Measurements from ENCODE around the gene CCDC102B. TPM values are rescaled to one million over a fixed set of nuclear protein-coding genes. Genes with fewer than 3 reads are reported as not detected.

CCDC102B gene
- total RNA-seq, 2 experiments from 2014 or later = 1.4 to 2.1 TPM

DNA sequence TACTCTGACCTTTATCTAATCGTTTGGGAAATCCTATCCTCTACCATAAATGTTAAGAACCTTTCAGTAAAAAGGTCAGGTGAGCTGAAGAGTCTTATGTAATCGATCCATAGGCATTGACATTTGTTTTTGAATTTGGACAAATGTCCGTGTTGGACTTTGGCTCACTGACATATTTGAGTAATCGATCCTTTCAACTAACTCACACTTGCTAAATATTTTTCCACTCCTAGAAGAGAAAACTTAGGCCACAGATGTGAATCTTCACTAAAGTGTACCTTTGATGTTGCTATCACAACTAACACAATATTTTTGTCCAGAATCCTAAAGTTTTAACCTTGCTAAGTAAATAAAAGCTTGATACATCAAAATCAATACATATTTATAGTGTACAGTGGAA, 89.5 kb downstream of the CCDC102B start:
- H3K9me3 Mint-ChIP-seq (ENCODE audit: low read depth) = no peaks in the 10 kb centered on the region
- DNase-seq (no peak), ATAC-seq (no peak)
- no peaks in the 10 kb centered on the region for H3K4me1 Mint-ChIP-seq
- no peaks in the 10 kb centered on the region for H3K27me3 Mint-ChIP-seq
- H3K36me3 Mint-ChIP-seq = no peaks in the 10 kb centered on the region
- CTCF ChIA-PET = no interaction called here
- no peak overlapping the region for H3K27ac Mint-ChIP-seq
- no peak overlapping the region for H3K4me3 Mint-ChIP-seq

DNA sequence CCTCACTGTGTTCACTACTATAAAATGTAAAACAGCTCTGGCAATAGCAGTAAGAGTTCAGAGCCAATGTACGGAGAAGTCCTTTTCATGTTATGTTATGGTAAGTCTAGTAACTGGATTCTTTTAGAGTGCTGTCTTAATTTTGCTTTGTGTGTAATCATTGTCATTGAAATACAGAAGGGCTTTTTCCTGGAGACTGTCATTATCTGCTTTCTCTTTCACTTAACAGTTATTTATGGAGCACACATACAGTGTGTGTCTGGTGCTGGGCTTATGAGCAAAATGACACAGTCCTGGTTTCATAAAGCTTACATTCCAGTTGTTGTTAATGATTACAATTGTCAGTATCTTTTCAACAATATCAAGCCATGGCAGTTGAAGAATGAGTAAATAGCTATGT, 95.5 kb downstream of the CCDC102B start:
- Mint-ChIP-seq H3K9me3 (ENCODE audit: low read depth) (no peaks in the 10 kb centered on the region), H3K4me1 (no peaks in the 10 kb centered on the region), H3K36me3 (no peaks in the 10 kb centered on the region), H3K27me3 (no peaks in the 10 kb centered on the region), H3K27ac (no peak overlapping the region), H3K4me3 (no peak overlapping the region)
- DNase-seq (no peak), ATAC-seq (no peak)
- CTCF ChIA-PET = no interaction called here

DNA sequence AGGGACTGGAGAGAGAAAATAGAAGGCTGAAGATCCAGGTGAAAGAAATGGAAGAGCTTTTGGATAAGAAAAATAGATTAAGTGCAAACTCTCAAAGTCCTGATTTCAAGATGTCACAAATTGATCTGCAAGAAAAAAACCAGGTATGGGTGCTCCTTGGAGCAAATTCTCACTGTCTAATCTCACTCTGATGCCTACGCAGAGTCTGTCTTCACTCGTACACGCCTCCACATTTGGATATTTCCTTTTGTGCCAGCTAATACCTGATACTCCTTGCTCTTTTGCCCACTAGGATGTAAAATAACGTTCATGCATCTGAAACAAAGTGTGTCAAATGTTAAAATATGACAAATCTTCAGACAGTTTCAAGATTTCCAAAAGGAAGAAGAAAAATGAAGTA, 99.4 kb downstream of the CCDC102B start:
- H3K4me1 Mint-ChIP-seq = no peaks in the 10 kb centered on the region
- no peak for ATAC-seq
- H3K9me3 Mint-ChIP-seq (ENCODE audit: low read depth) = no peaks in the 10 kb centered on the region
- no peaks in the 10 kb centered on the region for H3K36me3 Mint-ChIP-seq
- no peak overlapping the region for H3K27ac Mint-ChIP-seq
- H3K4me3 Mint-ChIP-seq = no peak overlapping the region
- no peaks in the 10 kb centered on the region for H3K27me3 Mint-ChIP-seq
- DNase-seq = no peak
- CTCF ChIA-PET = no interaction called here

DNA sequence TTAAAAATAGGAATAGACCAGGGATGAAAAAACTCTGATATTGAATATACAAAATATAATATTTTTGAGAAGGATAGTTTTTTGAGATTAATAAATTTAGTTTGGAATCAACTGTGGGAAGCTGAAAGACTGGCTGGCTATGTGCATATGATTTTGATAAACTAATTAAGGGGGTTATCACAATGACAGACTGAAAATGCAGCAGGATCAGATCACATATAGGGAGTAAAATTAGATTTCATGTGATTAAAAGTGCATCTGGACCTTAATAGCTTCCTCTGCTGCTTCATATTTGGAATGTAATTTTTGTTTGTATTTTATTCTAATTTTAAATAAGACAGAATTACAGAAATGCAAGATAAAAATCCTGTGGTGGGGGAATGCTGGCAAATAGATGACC, 111.7 kb downstream of the CCDC102B start:
- CTCF ChIA-PET = no interaction called here
- Mint-ChIP-seq H3K36me3 (no peaks in the 10 kb centered on the region), H3K27ac (no peak overlapping the region), H3K9me3 (ENCODE audit: low read depth) (no peaks in the 10 kb centered on the region), H3K4me3 (no peak overlapping the region), H3K4me1 (peaks cover 5% of the 10 kb centered on the region), H3K27me3 (no peaks in the 10 kb centered on the region)
- ATAC-seq = no peak
- no peak for DNase-seq

DNA sequence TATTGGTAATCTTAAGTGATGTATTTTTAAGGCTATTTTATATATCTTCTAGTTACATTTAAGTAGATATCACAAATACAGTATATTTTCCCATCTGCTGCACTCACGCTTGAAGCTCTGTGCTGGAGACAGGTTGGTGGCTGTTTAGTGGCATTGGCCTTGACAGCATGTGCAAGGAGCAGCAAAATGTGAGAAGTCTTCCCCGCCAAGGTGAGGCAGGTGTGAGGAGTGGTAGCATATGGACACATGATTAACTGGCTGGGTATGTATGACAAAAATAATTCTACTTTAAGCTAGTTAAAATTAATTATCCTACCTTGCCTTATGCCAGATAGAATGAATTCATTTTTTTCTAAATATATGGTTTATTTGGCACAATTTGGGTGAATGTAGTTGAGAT, 117.2 kb downstream of the CCDC102B start:
- peaks cover 5% of the 10 kb centered on the region for H3K4me1 Mint-ChIP-seq
- H3K4me3 Mint-ChIP-seq = no peak overlapping the region
- H3K27ac Mint-ChIP-seq = no peak overlapping the region
- H3K9me3 Mint-ChIP-seq (ENCODE audit: low read depth) = no peaks in the 10 kb centered on the region
- no peaks in the 10 kb centered on the region for H3K36me3 Mint-ChIP-seq
- CTCF ChIA-PET = no interaction called here
- DNase-seq (no peak), ATAC-seq (no peak)
- no peaks in the 10 kb centered on the region for H3K27me3 Mint-ChIP-seq

DNA sequence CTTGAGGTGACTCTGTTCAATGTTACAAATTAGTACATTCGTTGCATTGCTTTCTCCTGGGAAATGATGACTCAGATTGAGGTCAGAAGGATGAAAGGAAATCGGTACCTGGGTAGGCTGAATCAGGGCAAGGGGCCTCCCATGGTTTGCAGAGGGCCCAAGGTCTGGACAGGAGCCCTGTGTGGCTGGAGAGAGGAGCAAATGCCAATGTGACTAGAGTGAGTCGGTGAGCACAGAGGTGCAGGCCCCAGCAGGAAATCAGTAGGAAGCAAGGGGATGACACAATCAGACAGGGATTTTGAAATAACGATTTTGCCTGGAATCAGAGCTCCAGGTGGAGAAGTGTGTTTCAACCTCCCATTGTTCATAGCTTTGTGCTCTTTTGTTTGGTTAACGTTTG, 118.9 kb downstream of the CCDC102B start:
- Mint-ChIP-seq H3K4me1 (peaks cover 5% of the 10 kb centered on the region), H3K4me3 (no peak overlapping the region), H3K36me3 (no peaks in the 10 kb centered on the region), H3K27ac (no peak overlapping the region), H3K9me3 (ENCODE audit: low read depth) (no peaks in the 10 kb centered on the region), H3K27me3 (no peaks in the 10 kb centered on the region)
- CTCF ChIA-PET = interaction anchor here (0.9 kb wide), 1 partner anchor 17 kb away, joined by 3 read pairs; no protein-coding TSS in a partner anchor
- ATAC-seq (no peak), DNase-seq (no peak)

DNA sequence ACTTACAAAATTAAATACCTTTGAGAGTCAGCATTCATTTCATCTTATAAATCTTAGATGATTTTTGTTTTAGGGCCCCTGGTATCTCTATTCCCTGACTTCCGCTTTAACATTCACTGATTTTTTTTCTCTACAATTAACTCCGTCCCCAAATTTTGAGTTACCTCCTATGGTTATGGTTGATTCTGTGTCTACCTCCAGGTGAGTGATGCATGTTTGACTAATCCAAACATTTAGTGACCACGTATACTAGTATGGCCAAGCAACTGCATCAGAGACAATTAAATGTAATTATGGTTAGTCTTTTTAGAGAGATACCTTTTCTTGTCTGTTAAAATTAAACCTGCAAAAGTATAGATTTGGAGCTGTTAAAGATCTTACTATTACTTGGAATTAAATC, 120.3 kb downstream of the CCDC102B start:
- H3K4me3 Mint-ChIP-seq = no peak overlapping the region
- peaks cover 5% of the 10 kb centered on the region for H3K4me1 Mint-ChIP-seq
- no peak for DNase-seq
- no peak overlapping the region for H3K27ac Mint-ChIP-seq
- H3K9me3 Mint-ChIP-seq (ENCODE audit: low read depth) = no peaks in the 10 kb centered on the region
- no peaks in the 10 kb centered on the region for H3K27me3 Mint-ChIP-seq
- CTCF ChIA-PET = no interaction called here
- no peak for ATAC-seq
- H3K36me3 Mint-ChIP-seq = no peaks in the 10 kb centered on the region

DNA sequence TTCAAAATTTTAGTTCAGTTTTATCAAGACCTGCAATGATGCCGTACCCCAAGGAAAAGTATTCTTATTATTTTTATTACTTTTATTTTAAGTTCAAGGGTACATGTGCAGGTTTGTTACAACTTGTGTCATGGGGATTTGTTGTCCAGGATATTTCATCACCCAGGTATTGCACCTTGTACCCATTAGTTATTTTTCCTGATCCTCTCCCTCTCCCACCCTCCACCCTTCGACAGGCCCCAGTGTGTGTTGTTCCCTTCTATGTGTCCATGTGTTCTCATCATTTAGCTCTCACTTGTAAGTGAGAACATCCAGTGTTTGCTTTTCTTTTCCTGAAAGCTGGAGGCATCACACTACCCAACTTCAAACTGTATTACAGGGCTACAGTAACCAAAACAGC, 122.0 kb downstream of the CCDC102B start:
- DNase-seq (no peak), ATAC-seq (no peak)
- H3K36me3 Mint-ChIP-seq = no peaks in the 10 kb centered on the region
- no peaks in the 10 kb centered on the region for H3K9me3 Mint-ChIP-seq (ENCODE audit: low read depth)
- H3K4me3 Mint-ChIP-seq = no peak overlapping the region
- H3K27ac Mint-ChIP-seq = no peak overlapping the region
- CTCF ChIA-PET = no interaction called here
- no peaks in the 10 kb centered on the region for H3K4me1 Mint-ChIP-seq
- no peaks in the 10 kb centered on the region for H3K27me3 Mint-ChIP-seq

DNA sequence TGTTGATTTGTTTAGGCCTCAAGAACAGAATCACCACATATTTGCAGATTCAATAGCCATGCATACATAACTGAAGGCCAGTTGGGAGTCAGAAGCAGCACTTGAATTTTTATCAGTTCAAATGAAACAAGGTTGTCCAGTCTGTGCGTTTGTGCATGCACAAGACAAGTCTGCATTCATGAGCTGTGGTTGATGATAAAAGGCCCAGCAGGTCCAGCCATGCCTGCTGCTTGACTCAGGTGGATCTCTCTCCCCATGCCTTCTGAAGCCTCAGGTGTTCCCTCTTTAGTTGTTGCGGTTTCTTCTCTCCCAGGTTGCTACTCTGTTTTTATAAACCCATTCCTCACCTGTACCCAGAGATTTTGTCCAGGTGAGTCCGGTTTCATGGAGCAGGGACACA, 124.5 kb downstream of the CCDC102B start:
- Mint-ChIP-seq H3K27ac (no peak overlapping the region), H3K4me3 (no peak overlapping the region), H3K4me1 (peaks cover 2% of the 10 kb centered on the region), H3K9me3 (ENCODE audit: low read depth) (no peaks in the 10 kb centered on the region), H3K36me3 (no peaks in the 10 kb centered on the region), H3K27me3 (no peaks in the 10 kb centered on the region)
- DNase-seq (no peak), ATAC-seq (no peak)
- CTCF ChIA-PET = no interaction called here

DNA sequence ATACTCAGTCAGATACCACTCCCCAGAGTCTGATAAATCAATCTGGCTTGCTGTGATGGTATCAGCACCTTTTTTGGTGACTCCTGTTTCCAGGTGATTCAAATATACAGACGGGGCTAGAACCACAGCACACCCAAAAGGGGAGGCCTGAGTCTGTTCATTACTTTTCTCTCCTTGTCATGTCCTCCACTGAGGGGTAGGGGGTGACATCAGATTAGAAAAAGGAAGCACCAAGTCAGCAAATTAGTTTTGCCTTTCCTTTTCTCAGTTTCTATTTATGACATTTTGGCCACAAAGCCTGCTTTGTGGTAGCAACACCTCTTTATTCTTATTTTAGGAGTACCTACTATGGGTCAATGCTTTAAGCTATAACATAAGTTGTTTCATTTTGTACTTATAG, 127.4 kb downstream of the CCDC102B start:
- Mint-ChIP-seq H3K9me3 (ENCODE audit: low read depth) (no peaks in the 10 kb centered on the region), H3K4me1 (peaks cover 2% of the 10 kb centered on the region), H3K27ac (no peak overlapping the region), H3K27me3 (peaks cover 3% of the 10 kb centered on the region), H3K4me3 (no peak overlapping the region), H3K36me3 (no peaks in the 10 kb centered on the region)
- CTCF ChIA-PET = no interaction called here
- DNase-seq (no peak), ATAC-seq (peak; percentile 53)

DNA sequence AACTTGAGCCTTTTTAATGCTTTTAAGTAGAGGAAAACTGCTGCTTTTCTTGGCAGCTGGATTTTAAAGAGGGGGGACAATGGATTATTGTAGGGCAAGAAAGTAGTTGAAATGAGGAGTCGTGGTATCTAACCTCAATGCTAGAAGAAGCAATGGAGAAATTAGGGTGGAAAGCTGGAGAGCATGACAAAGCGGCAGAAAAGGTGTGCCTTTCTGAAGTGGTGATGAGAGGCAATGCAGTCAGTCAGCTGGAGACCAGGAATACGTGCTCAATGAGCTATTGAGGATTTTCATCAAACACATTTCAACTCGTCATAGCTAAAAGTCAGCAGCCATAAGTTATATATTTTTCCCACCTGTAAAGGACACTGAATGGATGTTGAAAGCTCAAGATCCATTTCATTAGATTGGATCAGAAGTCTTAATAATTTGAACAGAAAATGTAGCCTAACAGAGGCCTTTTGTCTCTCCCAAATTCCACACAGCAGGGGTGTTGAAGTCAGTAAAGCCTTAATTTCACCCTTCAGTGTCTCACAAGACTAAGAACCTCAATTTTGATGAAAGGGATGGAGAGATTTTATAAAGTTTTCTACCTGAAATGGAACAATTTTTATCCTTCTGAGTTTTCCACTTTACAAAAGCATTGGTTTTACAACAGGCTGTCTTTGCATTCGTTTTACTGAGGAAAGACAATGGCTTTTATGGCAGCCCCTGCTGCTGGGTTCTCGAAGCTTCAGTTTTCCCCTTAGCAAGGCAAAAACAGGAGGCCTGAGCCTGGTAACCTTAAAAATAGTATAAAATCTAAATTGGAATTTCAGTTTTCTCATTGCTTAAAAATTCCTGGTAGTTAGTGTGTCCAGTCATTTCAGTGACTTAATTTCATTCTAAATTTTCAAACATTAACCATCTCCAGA, 131.1 kb downstream of the CCDC102B start:
- no peaks in the 10 kb centered on the region for H3K36me3 Mint-ChIP-seq
- CTCF ChIA-PET = no interaction called here
- peaks cover 3% of the 10 kb centered on the region for H3K27me3 Mint-ChIP-seq
- no peak overlapping the region for H3K4me3 Mint-ChIP-seq
- peaks cover 2% of the 10 kb centered on the region for H3K4me1 Mint-ChIP-seq
- H3K27ac Mint-ChIP-seq = no peak overlapping the region
- ATAC-seq = no peak
- DNase-seq = no peak
- no peaks in the 10 kb centered on the region for H3K9me3 Mint-ChIP-seq (ENCODE audit: low read depth)

DNA sequence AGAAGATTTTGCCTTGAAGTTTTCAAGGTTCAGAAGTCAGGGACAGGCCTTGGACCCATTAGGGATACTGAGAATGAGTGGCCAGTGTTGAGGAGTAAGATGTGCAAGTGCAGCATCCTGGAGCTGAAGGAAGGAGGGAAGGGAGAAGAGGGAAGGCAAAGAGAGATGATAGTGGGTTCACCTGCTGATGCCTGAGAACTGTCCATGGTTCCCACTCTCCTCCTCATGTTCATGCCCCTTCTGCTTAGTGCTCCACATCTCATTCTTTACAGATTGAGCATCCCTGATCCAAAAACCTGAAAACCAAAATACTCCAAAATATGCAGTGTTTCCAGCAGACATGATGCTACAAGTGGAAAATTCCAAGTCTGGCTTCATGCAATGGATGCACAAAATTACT, 137.8 kb downstream of the CCDC102B start:
- Mint-ChIP-seq H3K27me3 (no peaks in the 10 kb centered on the region), H3K36me3 (no peaks in the 10 kb centered on the region), H3K9me3 (ENCODE audit: low read depth) (no peaks in the 10 kb centered on the region), H3K27ac (no peak overlapping the region), H3K4me3 (no peak overlapping the region), H3K4me1 (no peaks in the 10 kb centered on the region)
- DNase-seq = no peak
- ATAC-seq = no peak
- CTCF ChIA-PET = no interaction called here

DNA sequence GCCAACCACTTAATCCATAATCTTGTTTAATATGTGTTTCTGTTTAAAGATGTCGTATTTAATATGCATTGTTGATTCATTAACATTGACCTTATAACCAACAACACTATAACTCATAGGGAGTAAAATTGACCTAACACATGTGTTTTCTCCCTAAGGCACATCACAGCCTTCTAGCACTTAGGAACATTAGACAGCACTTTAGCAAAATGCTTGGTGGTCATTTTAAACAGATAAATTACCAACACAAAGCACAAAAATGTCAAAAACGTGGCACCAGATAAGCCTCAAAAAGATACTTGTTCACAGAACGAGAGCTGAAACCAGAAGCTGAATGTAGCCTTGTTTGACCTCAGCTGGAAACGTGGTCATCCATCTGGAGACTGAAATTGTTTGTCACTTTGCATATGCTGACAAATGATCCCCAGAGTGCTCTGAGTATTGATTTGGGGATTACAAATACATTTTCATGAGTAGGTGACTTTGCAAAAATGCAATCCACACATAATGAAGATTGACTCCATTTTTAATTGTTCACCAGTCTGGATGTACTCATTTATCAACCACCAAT, 139.2 kb downstream of the CCDC102B start:
- H3K36me3 Mint-ChIP-seq = no peaks in the 10 kb centered on the region
- no peak overlapping the region for H3K4me3 Mint-ChIP-seq
- DNase-seq (no peak), ATAC-seq (no peak)
- H3K27ac Mint-ChIP-seq = no peak overlapping the region
- CTCF ChIA-PET = no interaction called here
- H3K9me3 Mint-ChIP-seq (ENCODE audit: low read depth) = no peaks in the 10 kb centered on the region
- H3K4me1 Mint-ChIP-seq = no peaks in the 10 kb centered on the region
- H3K27me3 Mint-ChIP-seq = no peaks in the 10 kb centered on the region

DNA sequence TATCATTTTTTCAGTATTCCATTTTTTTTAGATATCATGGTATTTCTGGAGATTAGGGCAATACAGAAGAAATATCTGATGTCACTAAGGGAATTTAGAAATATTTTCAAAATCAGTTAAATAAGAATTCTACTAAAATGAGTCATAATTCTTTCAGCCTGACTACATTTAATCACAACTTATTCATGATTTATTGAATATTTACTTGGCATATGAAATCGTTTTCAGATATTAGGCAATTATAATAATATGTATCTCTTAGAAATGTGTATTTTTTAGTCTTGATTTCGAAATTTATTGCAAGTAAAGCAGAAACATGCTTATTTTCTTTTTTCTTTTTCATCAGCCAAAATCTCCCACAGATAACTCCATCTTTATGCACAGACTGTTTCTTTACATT, 142.2 kb downstream of the CCDC102B start:
- CTCF ChIA-PET = no interaction called here
- no peaks in the 10 kb centered on the region for H3K36me3 Mint-ChIP-seq
- no peaks in the 10 kb centered on the region for H3K27me3 Mint-ChIP-seq
- no peak overlapping the region for H3K27ac Mint-ChIP-seq
- DNase-seq (no peak), ATAC-seq (no peak)
- no peaks in the 10 kb centered on the region for H3K9me3 Mint-ChIP-seq (ENCODE audit: low read depth)
- no peak overlapping the region for H3K4me3 Mint-ChIP-seq
- H3K4me1 Mint-ChIP-seq = no peaks in the 10 kb centered on the region

Data from activated CD8-positive, alpha-beta memory T cell treated with anti-CD3 and anti-CD28 coated beads, Interleukin-2, amount 10 ng/mL, durations not matched to agents 7 days and 5 days (primary cell).